Stimulated activated naive CD8-positive, alpha-beta T cell treated with anti-CD3 and anti-CD28 coated beads, Interleukin-15, Interleukin-2, amounts not matched to agents 100 ng/mL and 50 ng/mL, for 24 hours (primary cell): ENCODE data around the gene SLC2A1.

Experiments used
- H3K27ac Mint-ChIP-seq: one replicate; pipeline ENCODE4 v1.8.0; 2021; ENCODE audit warnings: mild to moderate bottlenecking, mixed read lengths
- H3K27me3 Mint-ChIP-seq: one replicate; pipeline ENCODE4 v1.8.0; 2021; ENCODE audit warnings: mixed read lengths
- H3K36me3 Mint-ChIP-seq: one replicate; pipeline ENCODE4 v1.8.0; 2021; ENCODE audit warnings: low read depth, mixed read lengths
- H3K4me1 Mint-ChIP-seq: one replicate; pipeline ENCODE4 v1.8.0; 2021; ENCODE audit warnings: low read depth, mixed read lengths
- H3K4me3 Mint-ChIP-seq: one replicate; pipeline ENCODE4 v1.8.0; 2021; ENCODE audit warnings: mild to moderate bottlenecking, mixed read lengths
- H3K9me3 Mint-ChIP-seq: one replicate; pipeline ENCODE4 v1.8.0; 2021; ENCODE audit warnings: mixed read lengths

SLC2A1 gene

GRCh38 chr1:42943728-42944127 is 14.9 kb downstream of the SLC2A1 start:
- Mint-ChIP-seq H3K4me3 (peak overlapping the region; percentile 6), H3K36me3 (peaks cover 79% of the 10 kb centered on the region), H3K9me3 (no peaks in the 10 kb centered on the region), H3K4me1 (peaks cover 99% of the 10 kb centered on the region), H3K27me3 (no peaks in the 10 kb centered on the region), H3K27ac (peak overlapping the region; percentile 55)

DNA sequence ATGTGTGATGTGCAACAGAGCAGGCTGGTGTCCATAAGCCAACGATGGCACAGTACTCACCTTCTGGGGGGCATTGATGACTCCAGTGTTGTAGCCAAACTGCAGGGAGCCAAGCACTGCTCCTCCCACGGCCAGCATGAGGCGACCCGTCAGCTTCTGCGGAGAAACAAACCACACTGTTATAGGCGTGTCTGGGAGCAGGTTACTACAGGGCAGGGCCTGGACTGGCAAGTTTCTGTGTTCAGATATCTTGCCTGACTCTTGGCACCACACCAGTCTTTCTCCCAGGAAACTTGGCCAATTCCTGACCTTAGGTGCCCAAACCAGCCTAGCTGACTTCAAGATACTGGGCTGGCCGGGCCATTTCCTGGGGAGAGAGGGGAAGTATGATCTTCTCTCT is 15.5 kb downstream of the SLC2A1 start:
- Mint-ChIP-seq H3K4me1 (peaks cover 100% of the 10 kb centered on the region), H3K9me3 (no peaks in the 10 kb centered on the region), H3K36me3 (peaks cover 78% of the 10 kb centered on the region), H3K4me3 (no peak overlapping the region), H3K27ac (peak overlapping the region; percentile 62), H3K27me3 (no peaks in the 10 kb centered on the region)

GRCh38 chr1:42942444-42942843 is 16.2 kb downstream of the SLC2A1 start:
- Mint-ChIP-seq H3K27ac (peak overlapping the region; percentile 62), H3K4me3 (peak overlapping the region; percentile 5), H3K27me3 (no peaks in the 10 kb centered on the region), H3K4me1 (peaks cover 100% of the 10 kb centered on the region), H3K36me3 (peaks cover 78% of the 10 kb centered on the region), H3K9me3 (no peaks in the 10 kb centered on the region)

GRCh38 chr1:42941640-42942330 is 16.9 kb downstream of the SLC2A1 start:
- peak overlapping the region; percentile 62 for H3K27ac Mint-ChIP-seq
- H3K27me3 Mint-ChIP-seq, result no peaks in the 10 kb centered on the region
- peaks cover 78% of the 10 kb centered on the region for H3K36me3 Mint-ChIP-seq
- no peak overlapping the region for H3K4me3 Mint-ChIP-seq
- peaks cover 100% of the 10 kb centered on the region for H3K4me1 Mint-ChIP-seq
- no peaks in the 10 kb centered on the region for H3K9me3 Mint-ChIP-seq

- H3K4me3 Mint-ChIP-seq, result peak overlapping the region; percentile 11
- H3K4me1 Mint-ChIP-seq, result peaks cover 100% of the 10 kb centered on the region
- H3K9me3 Mint-ChIP-seq, result no peaks in the 10 kb centered on the region
- no peaks in the 10 kb centered on the region for H3K27me3 Mint-ChIP-seq
- peak overlapping the region; percentile 62 for H3K27ac Mint-ChIP-seq
- H3K36me3 Mint-ChIP-seq, result peaks cover 79% of the 10 kb centered on the region
Measured at GRCh38 chr1:42940851-42941639, 17.6 kb downstream of the SLC2A1 start.

DNA sequence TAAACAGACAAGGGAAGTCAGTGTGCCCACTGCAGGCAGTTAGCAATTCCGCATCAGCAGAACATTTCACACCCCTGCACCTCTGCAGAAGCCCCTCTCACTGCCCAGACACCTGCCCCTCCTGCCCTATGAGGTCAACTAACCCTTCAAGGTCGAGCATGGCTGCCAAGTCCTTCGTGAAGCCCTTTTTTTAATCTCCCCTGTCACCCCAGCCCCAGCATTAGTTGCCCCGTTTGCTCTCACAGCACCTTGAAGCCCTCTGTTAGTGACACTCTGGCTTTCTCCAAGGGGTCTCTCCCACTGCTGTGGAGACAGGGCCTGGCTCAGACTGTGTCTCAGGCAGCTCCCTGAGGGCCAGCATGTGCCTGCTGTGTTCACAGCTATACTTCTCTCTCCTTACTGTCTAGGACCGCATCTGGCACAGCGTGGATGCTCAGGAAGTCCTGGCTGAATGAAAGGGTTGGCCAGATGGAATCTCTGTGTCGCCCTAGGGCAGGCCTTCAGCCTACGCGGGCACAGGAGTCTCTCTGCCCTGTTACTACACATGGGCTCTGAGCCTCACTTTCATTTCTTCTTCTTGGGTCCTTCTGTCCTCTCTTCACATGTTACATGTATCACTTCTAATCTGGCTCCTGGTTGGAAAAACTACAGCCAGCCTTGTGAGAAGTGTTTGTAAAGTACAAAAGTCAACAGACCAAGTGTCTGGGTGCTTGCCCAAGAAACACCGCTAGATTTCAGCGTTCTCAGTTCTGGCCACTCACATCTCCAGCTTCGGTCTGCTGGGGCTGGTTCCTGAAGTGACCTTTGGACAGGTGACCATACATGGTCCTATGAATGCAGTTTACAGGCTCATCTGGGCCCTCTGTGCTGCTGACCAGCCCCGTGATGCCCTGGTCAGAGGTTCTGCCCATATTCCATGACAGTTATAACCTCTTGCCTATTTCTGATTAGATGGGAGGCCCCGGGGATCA is 19.7 kb downstream of the SLC2A1 start:
- Mint-ChIP-seq H3K36me3 (peaks cover 75% of the 10 kb centered on the region), H3K9me3 (no peaks in the 10 kb centered on the region), H3K27ac (peak overlapping the region; percentile 81), H3K4me1 (peaks cover 100% of the 10 kb centered on the region), H3K4me3 (no peak overlapping the region), H3K27me3 (no peaks in the 10 kb centered on the region)

- peaks cover 100% of the 10 kb centered on the region for H3K4me1 Mint-ChIP-seq
- H3K27me3 Mint-ChIP-seq, result no peaks in the 10 kb centered on the region
- peak overlapping the region; percentile 82 for H3K27ac Mint-ChIP-seq
- peaks cover 75% of the 10 kb centered on the region for H3K36me3 Mint-ChIP-seq
- H3K4me3 Mint-ChIP-seq, result no peak overlapping the region
- H3K9me3 Mint-ChIP-seq, result no peaks in the 10 kb centered on the region
Measured at GRCh38 chr1:42937836-42938644, 20.6 kb downstream of the SLC2A1 start.

DNA sequence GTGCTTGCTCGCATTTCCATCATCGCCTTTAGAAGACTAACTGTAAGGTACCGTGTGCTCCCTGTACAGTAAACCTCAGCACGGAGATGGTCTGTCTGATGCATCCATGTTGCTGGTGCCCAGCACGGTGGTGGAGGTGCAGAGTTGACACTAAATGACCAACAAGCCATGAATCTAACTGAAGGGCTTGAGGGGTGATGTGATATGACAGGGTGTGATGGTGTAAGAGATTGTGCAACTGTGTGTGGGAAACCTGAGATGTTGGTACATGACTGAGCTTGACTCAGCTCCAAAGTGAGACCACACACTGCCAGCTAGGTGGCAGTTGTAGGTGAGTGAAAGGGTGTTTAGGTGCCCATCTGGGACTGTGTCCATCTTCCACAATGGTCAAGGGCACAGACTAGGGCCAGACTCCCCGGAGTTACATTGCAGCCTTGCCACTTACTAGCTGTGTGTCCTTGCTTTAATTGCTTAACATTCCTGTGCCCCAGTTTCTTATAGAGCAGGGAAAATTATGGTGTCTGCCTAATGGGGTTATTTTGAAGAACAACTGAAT is 21.4 kb downstream of the SLC2A1 start:
- H3K9me3 Mint-ChIP-seq, result no peaks in the 10 kb centered on the region
- peaks cover 100% of the 10 kb centered on the region for H3K4me1 Mint-ChIP-seq
- peak overlapping the region; percentile 82 for H3K27ac Mint-ChIP-seq
- peak overlapping the region; percentile 15 for H3K4me3 Mint-ChIP-seq
- H3K27me3 Mint-ChIP-seq, result no peaks in the 10 kb centered on the region
- peaks cover 75% of the 10 kb centered on the region for H3K36me3 Mint-ChIP-seq

- no peaks in the 10 kb centered on the region for H3K27me3 Mint-ChIP-seq
- H3K4me1 Mint-ChIP-seq, result peaks cover 100% of the 10 kb centered on the region
- peak overlapping the region; percentile 82 for H3K27ac Mint-ChIP-seq
- peaks cover 68% of the 10 kb centered on the region for H3K36me3 Mint-ChIP-seq
- H3K4me3 Mint-ChIP-seq, result no peak overlapping the region
- no peaks in the 10 kb centered on the region for H3K9me3 Mint-ChIP-seq
Measured at GRCh38 chr1:42936309-42937078, 22.2 kb downstream of the SLC2A1 start.

GRCh38 chr1:42935971-42936308 is 22.7 kb downstream of the SLC2A1 start:
- Mint-ChIP-seq H3K36me3 (peaks cover 68% of the 10 kb centered on the region), H3K27ac (peak overlapping the region; percentile 82)

DNA sequence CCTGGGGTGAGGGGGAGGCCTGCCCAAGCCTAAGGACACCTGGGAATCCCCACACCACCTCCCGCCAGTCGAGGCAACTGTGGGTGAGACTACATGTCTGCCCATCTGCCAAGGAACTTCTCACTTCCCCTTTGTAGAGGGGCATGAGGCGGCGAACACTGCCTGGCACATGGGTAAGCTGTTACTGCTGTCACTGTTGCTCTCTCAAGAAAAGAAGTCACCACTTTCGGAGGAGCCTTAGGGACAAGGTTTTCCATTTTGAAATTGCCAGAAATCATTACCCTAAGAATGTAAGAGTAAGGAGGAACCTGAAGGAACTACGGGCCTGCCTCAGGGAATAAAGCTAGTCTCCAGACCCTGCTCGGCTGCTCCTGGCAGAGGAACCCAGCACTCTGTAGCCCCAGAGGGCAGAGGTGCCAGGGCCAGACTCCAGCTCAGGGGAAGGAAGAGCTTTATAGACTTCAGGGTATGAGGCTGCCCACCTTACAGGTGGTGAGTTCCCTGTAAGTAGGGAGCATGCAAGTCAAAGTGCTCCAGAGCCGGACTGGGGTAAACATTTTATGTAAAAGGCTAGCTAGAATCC is 23.3 kb downstream of the SLC2A1 start:
- Mint-ChIP-seq H3K9me3 (no peaks in the 10 kb centered on the region), H3K4me1 (peaks cover 100% of the 10 kb centered on the region), H3K36me3 (peaks cover 67% of the 10 kb centered on the region), H3K4me3 (no peak overlapping the region), H3K27me3 (no peaks in the 10 kb centered on the region), H3K27ac (peak overlapping the region; percentile 77)

More at GRCh38 chr1:42935971-42936308, 22.7 kb downstream of the SLC2A1 start:
- H3K27me3 Mint-ChIP-seq, result no peaks in the 10 kb centered on the region
- H3K4me1 Mint-ChIP-seq, result peaks cover 100% of the 10 kb centered on the region
- H3K9me3 Mint-ChIP-seq, result no peaks in the 10 kb centered on the region
- H3K4me3 Mint-ChIP-seq, result no peak overlapping the region

GRCh38 chr1:42934541-42935312 is 23.9 kb downstream of the SLC2A1 start:
- Mint-ChIP-seq H3K4me1 (peaks cover 100% of the 10 kb centered on the region), H3K36me3 (peaks cover 67% of the 10 kb centered on the region), H3K27me3 (no peaks in the 10 kb centered on the region), H3K4me3 (peak overlapping the region; percentile 10), H3K27ac (peak overlapping the region; percentile 77), H3K9me3 (no peaks in the 10 kb centered on the region)
